Natural killer cell (primary cell): ENCODE data around the gene AP1G1. TPM values are rescaled to one million over a fixed set of nuclear protein-coding genes. Genes with fewer than 3 reads are reported as not detected.

Experiments
- ATAC-seq, 3 donors: fragments of 150-1000 bp in 2 of 3; fragments of 200-7000 bp in 1 of 3; cut with Tn5 transposase; 1 replicate in 1 of 3; 2 replicates in 2 of 3; pipeline ENCODE4 v1.10.0; 2021; ENCODE audit warnings: mild to moderate bottlenecking in 2 of 3, moderate library complexity in 2 of 3
- DNase-seq, 2 donors: peaks; one replicate each; pipeline versions ENCODE4 v3.0.0 to v3.0.0-alpha.2; 2013 to 2021; ENCODE audit warnings: mixed read lengths in 1 of 2
- H3K27ac ChIP-seq: one replicate; pipeline ENCODE4 v1.5.1; 2013; ENCODE audit warnings: mild to moderate bottlenecking, low read length
- H3K27me3 ChIP-seq: one replicate; pipeline ENCODE4 v1.6.1; 2013; ENCODE audit warnings: low read length; ENCODE audit not compliant: control insufficient read depth, insufficient read depth
- H3K36me3 ChIP-seq: one replicate; pipeline ENCODE4 v1.6.1; 2013; ENCODE audit warnings: low read length; ENCODE audit not compliant: control insufficient read depth, insufficient read depth
- H3K4me1 ChIP-seq: one replicate; pipeline ENCODE4 v1.6.1; 2013; ENCODE audit warnings: low read length; ENCODE audit not compliant: control insufficient read depth, insufficient read depth
- H3K4me3 ChIP-seq: one replicate; pipeline ENCODE4 v1.5.1; 2013; ENCODE audit warnings: low read length
- H3K9me3 ChIP-seq: one replicate; pipeline ENCODE4 v1.6.1; 2013; ENCODE audit warnings: low read length; ENCODE audit not compliant: control insufficient read depth, insufficient read depth
- H3K27ac Mint-ChIP-seq, 2 donors: one replicate each; pipeline ENCODE4 v1.8.0; 2022; ENCODE audit warnings: mild to moderate bottlenecking in 2 of 2, mixed read lengths in 2 of 2, moderate library complexity in 1 of 2
- H3K27me3 Mint-ChIP-seq, 2 donors: one replicate each; pipeline ENCODE4 v1.8.0; 2022; ENCODE audit warnings: low read depth in 2 of 2, mixed read lengths in 2 of 2
- H3K36me3 Mint-ChIP-seq: one replicate; pipeline ENCODE4 v1.8.0; 2022; ENCODE audit warnings: mixed read lengths
- H3K4me1 Mint-ChIP-seq, 2 donors: one replicate each; pipeline ENCODE4 v1.8.0; 2022; ENCODE audit warnings: mixed read lengths in 2 of 2
- H3K4me3 Mint-ChIP-seq: one replicate; pipeline ENCODE4 v1.8.0; 2022; ENCODE audit warnings: mild to moderate bottlenecking, moderate library complexity, mixed read lengths
- H3K9me3 Mint-ChIP-seq, 2 donors: one replicate each; pipeline ENCODE4 v1.8.0; 2022; ENCODE audit warnings: mixed read lengths in 2 of 2
- CTCF ChIP-seq: fragments of 200-600 bp; IDR thresholded peaks from one replicate; pipeline ENCODE4 v1.8.0; 2022; ENCODE audit warnings: antibody characterized with exemption
- whole genome bisulfite sequencing: methylation state at CpG from one replicate; pipeline ENCODE4 v1.1.7; 2013; ENCODE audit warnings: missing lambda C conversion rate; ENCODE audit not compliant: insufficient coverage; 5-methylcytosine and 5-hydroxymethylcytosine counted together
- intact Hi-C: fragments of 100-400 bp; cut with micrococcal nuclease; formaldehyde crosslinking; loops from one replicate; pipeline ENCODE4 v1.14.2; 2022
- total RNA-seq, 4 donors: library from RNA; stranded (reverse); fragments of 120-200 nt in 1 of 4; gene quantifications; one replicate each; pipeline versions ENCODE4 v1.2.3 to v1.2.4, GENCODE V29; 2013 to 2022

AP1G1 gene
- total RNA-seq, 3 donors from 2014 or later (not counting 1 experiment from before 2014, with no cell fraction given) = 176 to 212 (median 188) TPM

- Histone ChIP-seq H3K27ac (no peak overlapping the region), H3K9me3 (no peaks in the 10 kb centered on the region), H3K4me3 (no peak overlapping the region), H3K4me1 (no peaks in the 10 kb centered on the region), H3K27me3 (no peaks in the 10 kb centered on the region), H3K36me3 (no peaks in the 10 kb centered on the region)
- Mint-ChIP-seq H3K27me3 (no peaks in the 10 kb centered on the region), H3K36me3 (no peaks in the 10 kb centered on the region), H3K9me3 (no peaks in the 10 kb centered on the region), H3K4me3 (no peak overlapping the region), H3K27ac (no peak overlapping the region), H3K4me1 (no peaks in the 10 kb centered on the region)
- ATAC-seq (no peak), DNase-seq (no peak)
- TF ChIP-seq CTCF = no peak
- intact Hi-C loops = no loop called here
- WGBS = 100% methylated on average over 2 of the region's 2 CpGs
Observed at GRCh38 chr16:71706046-71706445, 102.6 kb downstream of the AP1G1 start.

- TF ChIP-seq CTCF = no peak
- Histone ChIP-seq H3K4me1 (no peaks in the 10 kb centered on the region), H3K9me3 (no peaks in the 10 kb centered on the region), H3K36me3 (no peaks in the 10 kb centered on the region), H3K27ac (no peak overlapping the region), H3K27me3 (no peaks in the 10 kb centered on the region), H3K4me3 (no peak overlapping the region)
- Mint-ChIP-seq H3K4me3 (no peak overlapping the region), H3K36me3 (no peaks in the 10 kb centered on the region), H3K4me1 (no peaks in the 10 kb centered on the region), H3K27ac (no peak overlapping the region), H3K27me3 (no peaks in the 10 kb centered on the region), H3K9me3 (no peaks in the 10 kb centered on the region)
- intact Hi-C loops = no loop called here
- ATAC-seq (no peak), DNase-seq (no peak)
- WGBS = 100% methylated on average over 1 of the region's 1 CpG
Observed at GRCh38 chr16:71703333-71703732, 105.3 kb downstream of the AP1G1 start.

GRCh38 chr16:71700831-71701230, 107.8 kb downstream of the AP1G1 start:
- DNase-seq = no peak
- no peak for TF ChIP-seq CTCF
- H3K9me3 ChIP-seq = no peaks in the 10 kb centered on the region
- no peak overlapping the region for H3K27ac ChIP-seq
- Mint-ChIP-seq H3K4me1 (no peaks in the 10 kb centered on the region), H3K27me3 (no peaks in the 10 kb centered on the region), H3K36me3 (no peaks in the 10 kb centered on the region), H3K27ac (no peak overlapping the region), H3K4me3 (no peak overlapping the region), H3K9me3 (no peaks in the 10 kb centered on the region)
- H3K4me3 ChIP-seq = no peak overlapping the region
- 93% methylated on average over 4 of the region's 4 CpGs for WGBS
- no peaks in the 10 kb centered on the region for H3K4me1 ChIP-seq
- H3K36me3 ChIP-seq = no peaks in the 10 kb centered on the region
- H3K27me3 ChIP-seq = no peaks in the 10 kb centered on the region
- intact Hi-C loops = no loop called here
- ATAC-seq = no peak

GRCh38 chr16:71698491-71698890, 110.1 kb downstream of the AP1G1 start:
- H3K27ac ChIP-seq = no peak overlapping the region
- no peak overlapping the region for H3K4me3 Mint-ChIP-seq
- intact Hi-C loops = no loop called here
- ATAC-seq (no peak), DNase-seq (no peak)
- H3K4me1 ChIP-seq = no peaks in the 10 kb centered on the region
- no peaks in the 10 kb centered on the region for H3K9me3 ChIP-seq
- H3K4me1 Mint-ChIP-seq = peaks cover 0 to 1% of the 10 kb centered on the region in 2 donors
- no peaks in the 10 kb centered on the region for H3K27me3 ChIP-seq
- no peaks in the 10 kb centered on the region for H3K36me3 ChIP-seq
- no peak overlapping the region for H3K4me3 ChIP-seq
- no peaks in the 10 kb centered on the region for H3K36me3 Mint-ChIP-seq
- H3K27me3 Mint-ChIP-seq = no peaks in the 10 kb centered on the region
- no peak for TF ChIP-seq CTCF
- no peaks in the 10 kb centered on the region for H3K9me3 Mint-ChIP-seq
- no peak overlapping the region for H3K27ac Mint-ChIP-seq
- WGBS = 88% methylated on average over 3 of the region's 3 CpGs
